22Rv1 (cell line): Measurements from ENCODE around the gene BDKRB1.

ENCODE experiments used
- ZFX ChIP-seq: fragments of 450-650 bp; IDR thresholded peaks from 2 replicates; pipeline ENCODE4 v1.6.1; 2017; ENCODE audit warnings: antibody characterized with exemption, borderline replicate concordance
- TF ChIP-seq, protein P1 (sequence below): fragments of 450-650 bp; IDR thresholded peaks from 2 replicates; pipeline ENCODE4 v1.5.1; 2017; ENCODE audit warnings: mild to moderate bottlenecking

DNA sequence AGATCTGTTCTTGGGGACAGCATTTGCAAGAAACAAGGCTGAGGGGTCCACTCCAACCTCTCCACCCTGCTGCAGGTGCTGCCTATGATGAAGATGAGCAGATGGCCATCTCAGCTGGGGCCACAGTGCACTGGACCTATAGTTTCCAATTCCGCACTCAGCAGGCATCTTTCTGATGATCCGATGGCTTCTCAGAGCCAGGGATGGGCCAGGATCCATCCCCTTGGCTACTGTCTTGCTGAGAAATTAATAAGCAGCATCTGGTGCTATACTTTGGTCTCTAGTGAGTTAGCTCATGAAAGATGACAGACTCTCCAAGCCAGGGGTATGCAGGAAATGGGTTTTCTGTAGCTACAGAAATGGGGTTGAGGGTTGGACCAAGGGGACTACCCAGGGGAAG, 18.4 kb upstream of the BDKRB1 start:
- TF ChIP-seq, protein P1, sequence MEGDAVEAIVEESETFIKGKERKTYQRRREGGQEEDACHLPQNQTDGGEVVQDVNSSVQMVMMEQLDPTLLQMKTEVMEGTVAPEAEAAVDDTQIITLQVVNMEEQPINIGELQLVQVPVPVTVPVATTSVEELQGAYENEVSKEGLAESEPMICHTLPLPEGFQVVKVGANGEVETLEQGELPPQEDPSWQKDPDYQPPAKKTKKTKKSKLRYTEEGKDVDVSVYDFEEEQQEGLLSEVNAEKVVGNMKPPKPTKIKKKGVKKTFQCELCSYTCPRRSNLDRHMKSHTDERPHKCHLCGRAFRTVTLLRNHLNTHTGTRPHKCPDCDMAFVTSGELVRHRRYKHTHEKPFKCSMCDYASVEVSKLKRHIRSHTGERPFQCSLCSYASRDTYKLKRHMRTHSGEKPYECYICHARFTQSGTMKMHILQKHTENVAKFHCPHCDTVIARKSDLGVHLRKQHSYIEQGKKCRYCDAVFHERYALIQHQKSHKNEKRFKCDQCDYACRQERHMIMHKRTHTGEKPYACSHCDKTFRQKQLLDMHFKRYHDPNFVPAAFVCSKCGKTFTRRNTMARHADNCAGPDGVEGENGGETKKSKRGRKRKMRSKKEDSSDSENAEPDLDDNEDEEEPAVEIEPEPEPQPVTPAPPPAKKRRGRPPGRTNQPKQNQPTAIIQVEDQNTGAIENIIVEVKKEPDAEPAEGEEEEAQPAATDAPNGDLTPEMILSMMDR = no peak
- no peak for TF ChIP-seq ZFX
